ENCODE data around the gene DMRT2. TPM values are rescaled to one million over a fixed set of nuclear protein-coding genes. Genes with fewer than 3 reads are reported as not detected.

Gene DMRT2
- 10 to 100 TPM in 11 of 12 donors, not detected in 1; 23.9 to 45.1 (median 31.7) TPM for polyA plus RNA-seq (ENCODE audit: insufficient read length in 12 of 12)
- long read RNA-seq, donor 1 = 0 reads
- long read RNA-seq, donor 2, partial matches to known transcripts = 0 of 6 reads
- long read RNA-seq, donor 2, other reads (novel, unspliced or antisense) = 0 of 6 reads
- long read RNA-seq, donor 3 = 0 reads
- long read RNA-seq, donor 4 = 0 reads
- long read RNA-seq, donor 5 = 0 reads
- long read RNA-seq, donor 6, partial matches to known transcripts = 8 of 8 reads
- long read RNA-seq, donor 6, other reads (novel, unspliced or antisense) = 0 of 8 reads
- long read RNA-seq, donor 7 = 0 reads
- long read RNA-seq, donor 8, partial matches to known transcripts = 7 of 9 reads
- long read RNA-seq, donor 8, other reads (novel, unspliced or antisense) = 0 of 9 reads
- long read RNA-seq, donor 9, partial matches to known transcripts = 0 of 1 reads
- long read RNA-seq, donor 9, other reads (novel, unspliced or antisense) = 0 of 1 reads
- long read RNA-seq, donor 10, partial matches to known transcripts = 0 of 5 reads
- long read RNA-seq, donor 10, other reads (novel, unspliced or antisense) = 0 of 5 reads
- long read RNA-seq, donor 11, partial matches to known transcripts = 0 of 2 reads
- long read RNA-seq, donor 11, other reads (novel, unspliced or antisense) = 0 of 2 reads

DNA sequence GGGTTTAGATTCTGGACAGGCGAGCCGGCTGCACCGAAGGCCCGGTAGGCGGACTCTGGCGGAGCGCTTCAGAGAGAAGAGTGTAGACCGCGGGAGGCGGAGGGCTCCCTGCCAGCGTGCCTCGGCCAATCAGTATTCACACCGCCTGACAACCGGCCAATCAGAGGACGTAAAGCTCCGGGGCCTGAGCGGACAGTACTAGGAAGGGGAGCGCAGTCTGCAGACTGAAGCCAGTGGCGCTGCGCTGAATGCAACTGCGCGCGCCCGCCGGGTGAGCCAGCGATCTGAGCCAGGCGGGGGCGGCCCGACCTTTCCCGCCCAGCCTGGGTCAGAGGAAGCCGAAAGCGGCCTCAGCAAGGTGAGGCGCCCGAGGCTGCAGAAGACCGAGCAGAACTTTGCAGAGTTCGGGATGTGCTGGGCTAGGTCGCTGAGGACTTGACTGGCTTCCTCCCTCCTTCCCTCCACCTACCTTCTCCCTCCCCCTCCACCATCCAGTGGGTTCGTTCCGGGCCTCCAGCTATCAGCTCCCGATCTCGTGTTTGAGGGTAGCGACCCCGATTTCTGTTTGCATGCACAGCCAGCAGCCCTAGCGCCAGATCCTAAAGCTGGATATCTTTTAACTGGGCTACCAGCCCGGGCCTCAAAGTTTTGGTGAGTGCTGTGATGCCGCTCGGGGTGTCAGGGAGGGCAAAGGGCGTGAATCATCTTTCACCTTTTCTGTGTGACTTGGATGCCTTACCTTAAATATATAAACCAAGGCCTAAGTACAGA, at the start of gene DMRT2:
TSS of gene DMRT2 (plus strand) at position 233 of the 771 bp plus-strand sequence. CDS start 1,257 bp downstream, outside the sequence.
- DNase-seq = peak; percentile 99

DNA sequence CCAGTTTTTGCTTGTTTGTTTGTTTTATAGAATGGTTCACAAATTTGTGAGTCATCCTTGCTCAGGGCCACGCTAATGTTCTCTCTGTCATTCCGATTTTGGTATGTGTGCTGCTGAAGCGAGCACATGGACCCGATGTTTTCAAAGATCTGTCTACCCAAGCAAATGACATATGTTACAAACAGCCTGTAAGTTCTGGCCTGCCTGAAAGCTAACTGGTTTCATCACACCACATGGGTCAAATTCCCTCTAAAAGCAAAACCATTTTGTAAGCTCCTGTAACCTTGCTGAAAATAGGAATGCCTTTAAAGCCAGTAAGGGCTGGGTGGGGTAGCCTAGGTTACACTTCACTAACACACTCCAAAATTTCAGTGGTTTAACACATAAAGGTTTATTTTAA, 48.3 kb upstream of the DMRT2 start:
- DNase-seq = no peak

DNA sequence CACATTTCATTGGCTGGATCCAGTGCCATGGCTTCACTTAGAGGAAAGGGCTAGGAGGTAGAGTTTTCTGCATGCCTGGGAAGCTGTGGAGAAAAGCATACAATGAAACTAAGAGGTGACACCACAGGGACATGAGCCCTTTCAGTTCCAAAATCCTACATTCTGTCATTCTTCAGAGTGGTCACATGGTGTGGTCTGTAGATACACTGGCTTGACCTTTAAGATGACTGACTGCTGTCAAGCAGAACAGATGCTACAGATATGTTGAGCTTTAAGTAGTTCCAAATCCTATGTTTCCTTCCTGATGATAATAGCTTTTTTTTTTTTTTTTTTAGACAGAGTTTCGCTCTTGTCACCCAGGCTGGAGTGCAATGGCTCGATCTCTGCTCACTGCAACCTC, 47.5 kb upstream of the DMRT2 start:
- no peak for DNase-seq

DNA sequence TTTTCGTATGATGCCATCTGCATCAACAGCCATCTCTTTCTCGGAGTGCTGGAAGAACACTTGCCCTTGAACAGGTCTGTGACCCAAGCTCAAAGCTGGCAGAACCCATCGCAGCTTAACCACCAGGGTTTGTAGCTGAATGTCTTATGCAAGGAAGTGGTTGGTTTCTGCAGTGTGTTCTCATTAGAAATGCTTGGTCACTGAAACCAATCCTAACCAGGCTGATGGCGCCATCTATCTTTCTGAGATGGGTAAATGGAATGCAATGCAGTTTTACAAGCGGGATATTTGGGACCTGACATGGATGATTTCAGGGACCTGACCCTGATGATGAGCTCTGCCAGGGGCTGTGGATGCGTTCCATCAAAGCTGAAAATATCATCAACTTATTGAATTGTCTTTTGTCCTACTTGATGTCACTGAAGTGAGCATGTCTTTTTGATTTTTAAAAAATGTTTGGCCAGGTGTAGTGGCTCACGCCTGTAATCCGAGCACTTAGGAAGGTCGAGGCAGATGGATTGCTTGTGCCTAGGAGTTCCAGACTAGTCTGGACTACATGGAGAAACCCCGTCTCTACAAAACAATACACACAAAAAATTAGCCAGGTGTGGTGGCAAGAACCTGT, 45.0 kb upstream of the DMRT2 start:
- no peak for DNase-seq

DNA sequence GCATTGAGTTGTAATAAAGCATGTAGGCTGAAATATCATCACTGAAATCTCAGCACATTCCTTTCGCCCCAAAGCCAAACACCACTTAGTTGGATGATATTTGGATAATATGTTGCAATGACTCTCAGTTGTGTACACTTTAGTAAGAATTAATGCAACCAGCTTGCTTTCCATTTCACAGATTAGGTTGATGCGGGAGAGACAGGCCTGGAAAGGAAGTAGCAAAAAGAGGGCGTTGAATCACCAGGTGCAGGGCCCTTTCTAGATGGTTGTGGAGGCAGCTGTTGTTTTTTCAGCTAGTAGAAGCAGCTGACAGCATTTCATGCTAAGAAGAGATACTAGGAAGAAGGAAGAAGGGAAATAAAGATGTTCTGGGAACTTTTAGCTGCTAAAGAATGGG, 42.8 kb upstream of the DMRT2 start:
- no peak for DNase-seq

DNA sequence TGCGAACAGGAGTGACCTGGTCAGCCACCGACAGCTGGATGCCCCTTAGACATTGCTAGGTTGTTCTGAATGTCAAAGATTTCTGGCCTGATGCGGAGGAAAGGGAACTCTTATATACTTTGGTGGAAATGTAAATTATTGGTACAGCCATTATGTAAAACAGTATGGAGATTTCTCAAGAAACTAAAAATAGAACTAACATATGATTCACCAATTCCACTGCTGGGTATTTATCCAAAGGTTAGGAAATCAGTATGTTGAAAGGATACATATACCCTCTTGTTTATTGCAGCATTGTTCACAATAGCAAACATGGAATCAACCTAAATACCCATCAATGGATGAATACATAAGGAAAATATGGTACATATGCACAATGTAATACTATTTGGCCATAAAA, 41.9 kb upstream of the DMRT2 start:
- no peak for DNase-seq

DNA sequence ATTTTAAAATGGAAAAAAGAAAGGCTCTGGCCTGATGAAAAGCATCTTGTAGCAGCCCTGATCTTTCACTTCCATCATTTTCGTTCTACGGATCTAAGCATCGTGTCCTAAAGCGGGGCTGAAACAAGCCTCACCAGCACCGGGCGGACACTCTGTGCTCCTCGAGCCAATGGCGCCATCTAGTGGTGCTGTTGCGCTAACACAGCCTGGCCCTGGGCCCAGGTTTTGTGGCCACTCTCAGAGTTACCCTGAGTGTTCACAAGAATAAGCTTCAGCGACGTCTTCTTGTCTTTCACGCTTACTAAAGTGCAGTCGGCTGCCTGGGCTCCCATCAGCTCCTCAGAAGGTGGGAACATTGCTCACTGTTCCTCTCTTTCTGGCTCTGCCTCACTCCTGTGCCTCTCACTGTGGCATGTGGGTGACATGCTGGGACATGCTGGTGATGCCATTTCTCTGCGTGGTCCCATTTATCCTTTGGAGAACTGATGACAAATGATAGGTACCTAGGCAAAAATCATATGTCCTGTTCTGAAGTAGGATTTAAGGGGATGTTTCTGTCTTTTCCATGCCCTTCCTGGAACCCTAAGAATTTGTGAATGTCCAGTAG, 41.0 kb upstream of the DMRT2 start:
- DNase-seq = peak; percentile 86

DNA sequence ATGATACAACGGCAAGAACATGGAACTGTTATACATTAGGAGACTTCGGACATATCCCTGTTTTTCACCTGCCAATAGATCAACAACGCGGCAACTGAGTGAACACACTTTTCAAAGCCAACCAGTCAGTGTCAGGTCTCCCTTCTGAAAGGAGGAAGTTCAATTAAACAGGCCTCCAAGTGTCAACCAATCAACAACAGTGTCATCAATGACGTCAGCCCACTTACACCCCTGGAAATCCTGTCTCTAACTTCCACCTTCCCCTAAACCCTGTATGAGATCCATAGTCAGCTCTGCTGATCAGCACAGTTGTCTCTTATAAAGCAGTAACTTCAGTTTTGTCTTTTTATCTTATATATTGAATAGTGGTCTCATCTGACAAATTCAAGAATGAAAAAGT, 37.1 kb upstream of the DMRT2 start:
- no peak for DNase-seq

DNA sequence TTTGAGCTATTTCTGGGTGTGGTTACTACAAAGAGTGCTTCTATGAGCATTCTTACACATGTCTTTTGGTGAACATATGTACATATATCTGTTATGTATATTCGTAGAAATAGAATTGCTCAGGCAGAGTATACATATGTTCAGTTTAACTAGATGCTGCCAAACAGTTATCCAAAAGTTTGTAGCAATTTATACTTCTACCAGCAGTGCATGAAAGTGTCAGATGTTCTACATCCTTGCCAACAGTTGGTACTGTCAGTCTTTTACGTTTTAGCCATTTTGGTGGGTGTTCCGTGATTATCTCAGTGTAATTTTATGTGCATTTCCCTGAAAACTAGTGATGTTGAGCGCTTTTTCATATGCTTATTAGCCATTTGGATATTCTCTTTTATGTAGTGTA, 35.9 kb upstream of the DMRT2 start:
- no peak for DNase-seq

DNA sequence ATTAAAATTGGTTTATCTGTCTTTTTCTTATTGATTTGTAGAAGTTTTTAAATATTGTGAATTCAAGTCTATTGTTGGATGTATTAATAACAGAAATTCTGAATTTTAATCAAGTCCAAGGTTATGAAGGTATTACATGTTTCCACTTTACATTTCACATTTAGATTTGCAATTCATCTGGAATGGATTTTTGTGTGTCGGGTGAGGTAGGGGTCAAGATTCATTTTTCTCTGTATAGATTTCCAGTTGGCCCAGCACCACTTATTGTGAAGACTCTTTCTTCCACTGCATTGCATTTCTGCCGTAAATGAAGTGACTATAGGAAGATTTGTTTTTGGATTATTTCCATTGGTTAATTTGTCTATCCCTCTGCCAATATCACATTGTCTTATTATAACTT, 35.5 kb upstream of the DMRT2 start:
- DNase-seq = no peak

DNA sequence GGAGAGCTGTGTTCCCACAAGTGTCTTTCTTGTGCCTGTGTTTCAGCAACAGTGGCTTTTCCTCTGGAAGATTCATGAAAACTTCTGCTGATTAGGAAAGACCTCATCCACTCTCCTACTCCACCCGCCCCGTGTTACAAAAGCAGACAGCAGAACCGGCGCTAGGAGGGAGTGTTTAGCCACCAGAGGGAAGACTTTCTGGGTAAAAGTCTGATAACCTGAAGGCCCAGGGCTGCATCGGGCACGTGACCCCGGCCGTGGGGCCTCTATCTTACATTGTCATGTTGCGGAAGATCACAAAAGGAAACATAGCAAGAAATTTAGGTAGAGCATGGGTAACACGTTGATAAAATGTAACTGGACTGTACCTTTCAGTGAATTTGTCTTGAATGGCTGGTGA, 32.0 kb upstream of the DMRT2 start:
- DNase-seq = no peak

DNA sequence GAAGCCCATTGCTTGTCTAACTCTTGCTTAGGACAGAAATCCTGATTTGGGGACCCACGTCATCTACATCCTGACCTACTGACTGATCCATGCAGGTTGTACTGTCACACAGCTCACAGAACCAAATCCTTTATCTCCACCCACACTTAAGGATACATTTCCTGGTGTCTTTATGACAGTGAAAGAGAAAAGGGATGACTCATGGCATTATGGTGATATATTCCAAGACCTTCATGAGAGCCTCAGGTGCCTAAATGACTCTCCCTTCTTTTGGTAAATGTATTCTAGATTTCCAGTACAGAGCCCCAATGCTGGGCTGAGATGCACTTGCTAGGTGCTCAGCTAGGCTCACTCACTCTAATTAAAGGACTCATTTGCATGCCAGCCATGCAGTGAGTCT, 26.0 kb upstream of the DMRT2 start:
- DNase-seq = no peak

DNA sequence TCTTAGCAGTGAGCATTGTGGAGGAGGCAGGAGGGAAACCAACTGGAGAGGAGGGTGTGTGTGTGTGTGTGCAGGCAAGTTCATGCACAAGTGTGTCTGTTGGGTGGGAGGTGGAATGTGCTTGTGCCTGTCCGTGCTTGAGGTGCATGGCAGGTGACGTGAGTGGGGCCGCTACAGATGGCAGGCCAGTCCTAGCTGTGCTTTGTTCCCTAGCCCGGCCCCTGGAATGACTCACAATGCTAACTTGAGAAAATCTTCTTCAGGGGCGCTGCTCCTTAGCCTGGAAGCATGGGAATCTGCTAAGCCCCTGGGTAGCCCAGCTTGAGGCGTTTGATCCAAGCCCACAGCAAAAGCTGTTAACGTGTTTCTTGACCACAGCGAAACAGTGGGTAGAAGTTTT, 25.0 kb upstream of the DMRT2 start:
- no peak for DNase-seq

DNA sequence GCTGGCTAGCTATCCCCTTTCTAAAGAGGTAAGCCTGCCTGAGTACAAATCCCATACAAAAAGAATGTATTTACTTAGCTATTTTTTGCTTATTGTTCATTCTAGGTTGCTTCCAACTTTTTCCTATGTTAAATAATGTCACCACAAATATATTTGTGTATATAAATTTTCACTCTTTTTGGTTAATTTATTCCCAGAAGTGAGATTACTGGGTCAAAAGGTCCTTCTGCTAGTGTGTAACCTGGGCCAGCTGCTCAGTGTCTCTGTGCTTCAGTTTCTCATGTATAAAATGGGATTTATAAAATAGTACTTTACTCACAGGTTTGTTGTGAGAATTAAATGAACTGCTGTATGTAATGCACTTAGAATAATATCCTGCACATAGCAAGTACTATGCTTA, 23.9 kb upstream of the DMRT2 start:
- no peak for DNase-seq

DNA sequence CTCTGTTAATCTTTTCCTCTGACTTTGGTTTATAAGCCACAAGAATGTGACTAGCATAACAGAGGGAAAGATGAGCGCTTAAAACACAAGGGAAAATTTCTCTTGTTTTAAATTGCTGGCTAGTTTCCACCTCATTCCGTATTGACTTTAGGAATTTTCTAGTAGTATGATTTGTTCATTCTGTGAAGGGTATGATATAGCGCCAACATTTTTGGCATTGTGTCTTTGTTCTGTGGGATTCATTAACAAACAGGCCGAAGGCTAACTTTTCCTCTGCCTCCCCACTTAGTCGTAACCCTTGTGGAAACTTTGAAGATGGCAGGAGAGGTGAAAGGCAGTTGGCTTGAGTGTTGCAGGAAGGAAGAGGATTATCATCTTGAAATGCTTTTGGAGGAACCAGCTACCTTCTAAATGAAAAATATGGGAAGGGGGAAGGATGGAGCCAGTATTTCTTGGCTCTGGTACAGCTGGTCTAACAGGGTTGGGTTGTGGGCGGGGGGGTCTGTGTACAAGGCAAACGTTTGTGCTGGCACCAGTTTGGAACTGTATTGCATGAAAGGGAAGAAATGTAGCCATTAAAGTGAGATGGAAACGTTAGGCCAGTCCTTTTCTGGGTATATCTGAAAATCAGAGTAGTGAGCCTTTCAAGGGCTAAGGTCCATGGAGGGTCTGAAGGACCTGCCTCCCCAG, 21.5 kb upstream of the DMRT2 start:
- no peak for DNase-seq

DNA sequence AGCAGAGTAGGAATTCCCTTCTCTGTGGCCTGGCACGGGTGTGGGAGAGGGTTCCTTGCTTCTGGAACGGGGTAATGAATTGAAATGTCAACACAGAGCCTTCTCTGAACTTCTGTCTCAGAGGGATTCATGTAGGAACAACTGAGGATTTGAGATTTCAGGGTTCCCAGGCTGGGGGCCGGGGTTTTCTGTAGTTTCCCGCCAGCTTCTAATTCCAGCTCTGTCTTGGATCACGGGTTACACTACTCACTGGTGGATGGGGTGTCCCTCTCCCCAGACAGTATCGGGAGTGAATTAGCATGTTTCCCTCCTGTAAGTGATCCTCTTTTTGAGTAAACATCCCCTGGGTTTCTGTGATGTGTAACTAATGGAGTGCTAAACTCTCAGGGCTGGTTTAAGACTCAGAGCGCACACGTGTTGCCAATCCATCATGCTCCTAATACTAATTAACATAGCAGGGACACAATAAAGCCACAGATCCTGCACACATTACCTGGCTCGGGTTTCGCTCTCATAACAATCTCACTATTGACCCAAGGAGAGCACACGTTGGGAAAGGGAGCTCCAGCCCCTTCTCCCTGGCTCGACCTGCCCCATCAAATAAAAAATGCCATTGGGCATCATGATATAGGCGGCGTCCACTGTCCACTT, 18.1 kb upstream of the DMRT2 start:
- DNase-seq = no peak

DNA sequence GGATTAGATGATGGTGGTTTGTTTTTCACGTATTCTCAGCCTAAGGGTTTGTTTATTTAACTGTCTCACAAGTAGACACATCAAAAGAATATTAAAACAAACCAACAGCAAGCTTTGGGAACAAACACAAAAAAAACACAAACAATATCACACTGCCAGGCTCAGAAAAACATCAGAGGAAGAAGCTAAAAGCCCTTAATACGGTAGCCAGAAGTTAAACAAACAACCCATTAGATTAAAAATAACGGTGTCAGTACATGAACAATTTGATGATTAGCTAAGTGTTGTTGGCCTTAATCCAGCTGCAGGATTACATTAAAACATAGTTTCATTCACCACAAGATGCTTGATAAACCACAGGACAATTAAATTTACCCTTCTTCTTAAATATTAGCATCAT, 15.9 kb upstream of the DMRT2 start:
- no peak for DNase-seq

DNA sequence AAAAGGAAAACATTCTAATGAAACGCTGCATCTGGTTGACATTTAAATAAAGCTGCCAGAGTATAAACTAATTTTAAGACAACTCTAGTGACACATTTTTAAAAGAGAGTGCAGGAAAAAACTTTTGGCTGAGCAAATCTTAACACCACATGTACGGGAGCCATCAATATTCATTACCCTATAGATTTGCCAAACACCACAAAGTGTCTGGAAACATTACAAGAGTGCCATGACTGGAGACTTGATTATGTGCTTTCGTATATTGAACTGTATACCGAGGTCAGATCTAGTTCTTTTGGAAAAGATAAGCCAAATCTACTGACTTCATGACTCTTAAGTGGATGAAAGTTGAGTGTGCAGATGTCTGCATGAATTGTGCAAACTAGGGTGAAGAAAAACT, 10.6 kb upstream of the DMRT2 start:
- DNase-seq = no peak

DNA sequence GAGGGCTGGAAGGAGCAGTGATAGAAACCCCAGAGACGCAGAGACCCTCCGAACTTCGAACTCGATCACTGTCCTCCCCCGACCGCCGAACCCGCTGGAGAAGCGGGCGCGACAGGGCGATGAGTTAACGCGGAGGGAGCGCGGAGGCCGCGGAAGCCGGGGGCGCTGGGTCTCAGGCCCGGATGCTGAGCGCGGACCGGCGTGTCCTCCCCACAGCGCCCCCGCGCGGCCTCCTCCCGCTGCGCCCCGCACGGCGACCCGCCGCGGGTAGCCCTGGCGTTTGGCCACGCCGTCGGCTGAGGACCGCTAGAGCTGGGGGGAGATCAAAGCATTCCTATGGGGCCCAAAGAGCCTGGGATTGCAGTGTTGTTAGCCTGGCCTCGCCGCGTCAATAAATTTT, 7.7 kb upstream of the DMRT2 start:
- peak; percentile 77 for DNase-seq

DNA sequence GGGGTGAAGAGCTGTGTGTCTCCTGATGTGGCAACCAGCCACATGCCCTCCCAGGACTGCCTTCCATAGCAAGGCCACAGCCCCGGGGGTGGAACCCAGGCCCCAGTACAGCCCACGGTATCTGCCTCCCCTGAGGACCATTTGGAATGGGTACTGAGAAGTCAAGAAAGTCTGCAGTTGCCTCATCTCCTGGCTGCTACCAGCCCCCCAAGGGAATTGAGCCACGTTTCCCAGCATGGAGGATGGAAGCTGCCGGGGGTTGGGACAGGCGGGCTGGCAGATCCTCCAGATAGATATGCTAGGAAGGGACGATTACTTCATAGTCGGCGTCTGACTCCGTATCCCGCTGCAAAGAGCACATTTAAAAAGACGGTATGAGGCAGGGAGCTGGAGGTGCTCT, 5.5 kb upstream of the DMRT2 start:
- DNase-seq = no peak
